H9 (cell line): ENCODE data around the gene OR2T35. TPM values are rescaled to one million over a fixed set of nuclear protein-coding genes. Genes with fewer than 3 reads are reported as not detected.

Experiments
- DNase-seq: peaks from one replicate; pipeline ENCODE4 v3.0.0-alpha.2; 2017
- H2AFZ ChIP-seq: one replicate; pipeline ENCODE4 v1.6.1; 2013; ENCODE audit warnings: mild to moderate bottlenecking, low read length, control low read depth, moderate library complexity
- H2AK5ac ChIP-seq: 2 replicates; pipeline ENCODE4 v1.6.1; 2013; ENCODE audit warnings: low read length, control low read depth, mixed read lengths; ENCODE audit not compliant: insufficient read length
- H2BK120ac ChIP-seq: one replicate; pipeline ENCODE4 v1.6.1; 2013; ENCODE audit warnings: low read depth, mild to moderate bottlenecking, low read length, control low read depth, inconsistent platforms; ENCODE audit not compliant: poor library complexity, severe bottlenecking
- H2BK12ac ChIP-seq: 2 replicates; pipeline ENCODE4 v1.6.1; 2013; ENCODE audit warnings: low read length, control low read depth, mixed read lengths, low read depth; ENCODE audit not compliant: insufficient read length
- H2BK15ac ChIP-seq: 2 replicates; pipeline ENCODE4 v1.6.1; 2013; ENCODE audit warnings: low read depth, low read length, control low read depth
- H2BK20ac ChIP-seq: one replicate; pipeline ENCODE4 v1.6.1; 2013; ENCODE audit warnings: low read depth, mild to moderate bottlenecking, low read length, control low read depth, inconsistent platforms; ENCODE audit not compliant: poor library complexity, severe bottlenecking
- H2BK5ac ChIP-seq: 2 replicates; pipeline ENCODE4 v1.6.1; 2013; ENCODE audit warnings: low read length, control low read depth, mixed read lengths; ENCODE audit not compliant: insufficient read length
- H3K14ac ChIP-seq: 2 replicates; pipeline ENCODE4 v1.6.1; 2013; ENCODE audit warnings: low read length, control low read depth; ENCODE audit not compliant: insufficient read depth
- H3K18ac ChIP-seq: 2 replicates; pipeline ENCODE4 v1.6.1; 2013; ENCODE audit warnings: low read depth, mild to moderate bottlenecking, mixed read lengths, low read length, control low read depth; ENCODE audit not compliant: insufficient read length
- H3K23ac ChIP-seq: 2 replicates; pipeline ENCODE4 v1.6.1; 2013; ENCODE audit warnings: low read length, control low read depth, mixed read lengths, low read depth; ENCODE audit not compliant: insufficient read length
- H3K23me2 ChIP-seq: 2 replicates; pipeline ENCODE4 v1.6.1; 2013; ENCODE audit warnings: low read depth, mild to moderate bottlenecking, mixed read lengths, low read length, control low read depth; ENCODE audit not compliant: insufficient read length, poor library complexity, severe bottlenecking
- H3K27ac ChIP-seq: 2 replicates; pipeline ENCODE4 v1.5.1; 2013; ENCODE audit warnings: low read length, control low read depth, mixed read lengths, low read depth; ENCODE audit not compliant: insufficient read length
- H3K27me3 ChIP-seq: 2 replicates; pipeline ENCODE4 v1.6.1; 2013; ENCODE audit warnings: low read length, control low read depth, inconsistent platforms; ENCODE audit not compliant: insufficient read depth
- H3K4ac ChIP-seq: 2 replicates; pipeline ENCODE4 v1.6.1; 2013; ENCODE audit warnings: low read depth, mild to moderate bottlenecking, control low read depth, inconsistent platforms, low read length, moderate library complexity
- H3K4me1 ChIP-seq: 2 replicates; pipeline ENCODE4 v1.6.1; 2013; ENCODE audit warnings: low read length, control low read depth, inconsistent platforms; ENCODE audit not compliant: insufficient read depth
- H3K4me2 ChIP-seq: 2 replicates; pipeline ENCODE4 v1.6.1; 2013; ENCODE audit warnings: low read length, control low read depth, mixed read lengths; ENCODE audit not compliant: insufficient read length, insufficient read depth
- H3K56ac ChIP-seq: 2 replicates; pipeline ENCODE4 v1.6.1; 2013; ENCODE audit warnings: low read depth, mild to moderate bottlenecking, mixed read lengths, low read length, control low read depth; ENCODE audit not compliant: insufficient read length
- H3K79me1 ChIP-seq: 2 replicates; pipeline ENCODE4 v1.6.1; 2013; ENCODE audit warnings: low read depth, mild to moderate bottlenecking, moderate library complexity, low read length, control low read depth, inconsistent platforms; ENCODE audit not compliant: insufficient read depth, poor library complexity, severe bottlenecking
- H3K79me2 ChIP-seq: 2 replicates; pipeline ENCODE4 v1.6.1; 2013; ENCODE audit warnings: low read length, control low read depth, inconsistent platforms; ENCODE audit not compliant: insufficient read depth
- H3K9ac ChIP-seq: 2 replicates; pipeline ENCODE4 v1.6.1; 2013; ENCODE audit warnings: low read length, control low read depth, mixed read lengths; ENCODE audit not compliant: insufficient read length; ENCODE audit errors: extremely low read depth
- H3K9me3 ChIP-seq: one replicate; pipeline ENCODE4 v1.6.1; 2013; ENCODE audit warnings: low read depth, low read length, inconsistent platforms; ENCODE audit not compliant: control insufficient read depth
- H3T11ph ChIP-seq: one replicate; pipeline ENCODE4 v1.6.1; 2013; ENCODE audit warnings: mild to moderate bottlenecking, low read length, control low read depth, inconsistent platforms
- H4K20me1 ChIP-seq: one replicate; pipeline ENCODE4 v1.6.1; 2013; ENCODE audit not compliant: control insufficient read depth, insufficient read length, insufficient read depth
- H4K5ac ChIP-seq: 2 replicates; pipeline ENCODE4 v1.6.1; 2013; ENCODE audit warnings: low read depth, mild to moderate bottlenecking, mixed read lengths, low read length, control low read depth; ENCODE audit not compliant: insufficient read length
- H4K8ac ChIP-seq: replicated peaks from 2 replicates; pipeline ENCODE4 v1.6.1; 2013; ENCODE audit warnings: low read length, control low read depth, mixed read lengths, low read depth; ENCODE audit not compliant: insufficient read length
- H4K91ac ChIP-seq: 2 replicates; pipeline ENCODE4 v1.6.1; 2013; ENCODE audit warnings: low read depth, mild to moderate bottlenecking, moderate library complexity, mixed read lengths, low read length, control low read depth; ENCODE audit not compliant: insufficient read length
- H3K27ac Mint-ChIP-seq, 3 experiments: 2 replicates in 2 of 3; 3 replicates in 1 of 3; pipeline ENCODE4 v1.8.0; 2020 to 2021; ENCODE audit warnings: mixed read lengths in 3 of 3, mild to moderate bottlenecking in 1 of 3, moderate library complexity in 1 of 3
- H3K27me3 Mint-ChIP-seq: 2 replicates; pipeline ENCODE4 v1.8.0; 2021; ENCODE audit warnings: low read depth, mild to moderate bottlenecking, moderate library complexity, mixed read lengths
- H3K36me3 Mint-ChIP-seq, 3 experiments: 2 replicates in 2 of 3; 3 replicates in 1 of 3; pipeline ENCODE4 v1.8.0; 2020 to 2021; ENCODE audit warnings: low read depth in 3 of 3, mixed read lengths in 3 of 3; ENCODE audit not compliant: insufficient read depth in 1 of 3
- H3K4me1 Mint-ChIP-seq, 2 experiments: 2 replicates each; pipeline ENCODE4 v1.8.0; 2020; ENCODE audit warnings: mixed read lengths in 2 of 2
- H3K4me3 Mint-ChIP-seq, 2 experiments: 2 replicates in 1 of 2; 3 replicates in 1 of 2; pipeline ENCODE4 v1.8.0; 2020 to 2021; ENCODE audit warnings: mild to moderate bottlenecking in 2 of 2, mixed read lengths in 2 of 2, moderate library complexity in 1 of 2
- H3K9me3 Mint-ChIP-seq, 2 experiments: 2 replicates in 1 of 2; 3 replicates in 1 of 2; pipeline ENCODE4 v1.8.0; 2020; ENCODE audit warnings: mild to moderate bottlenecking in 2 of 2, mixed read lengths in 2 of 2, moderate library complexity in 1 of 2
- CTCF ChIP-seq: fragments of 200-600 bp; sonication (generic); conservative IDR thresholded peaks from 3 replicates; pipeline ENCODE4 v1.8.0; 2021; ENCODE audit warnings: antibody characterized with exemption, mild to moderate bottlenecking
- WGBS: extraction: QIAGEN DNeasy Blood & Tissue Kit; methylation state at CpG from one replicate; pipeline ENCODE4 v1.1.7; 2013; ENCODE audit warnings: missing lambda C conversion rate, low lambda C conversion rate, mixed read lengths; ENCODE audit not compliant: insufficient read length; ENCODE audit errors: extremely low coverage; 5-methylcytosine and 5-hydroxymethylcytosine counted together
- total RNA-seq: library from RNA; stranded (reverse); gene quantifications from 2 replicates; pipeline ENCODE4 v1.2.1, GENCODE V29; 2021

Gene OR2T35
- total RNA-seq, 1 experiment from 2014 or later: not detected

DNA sequence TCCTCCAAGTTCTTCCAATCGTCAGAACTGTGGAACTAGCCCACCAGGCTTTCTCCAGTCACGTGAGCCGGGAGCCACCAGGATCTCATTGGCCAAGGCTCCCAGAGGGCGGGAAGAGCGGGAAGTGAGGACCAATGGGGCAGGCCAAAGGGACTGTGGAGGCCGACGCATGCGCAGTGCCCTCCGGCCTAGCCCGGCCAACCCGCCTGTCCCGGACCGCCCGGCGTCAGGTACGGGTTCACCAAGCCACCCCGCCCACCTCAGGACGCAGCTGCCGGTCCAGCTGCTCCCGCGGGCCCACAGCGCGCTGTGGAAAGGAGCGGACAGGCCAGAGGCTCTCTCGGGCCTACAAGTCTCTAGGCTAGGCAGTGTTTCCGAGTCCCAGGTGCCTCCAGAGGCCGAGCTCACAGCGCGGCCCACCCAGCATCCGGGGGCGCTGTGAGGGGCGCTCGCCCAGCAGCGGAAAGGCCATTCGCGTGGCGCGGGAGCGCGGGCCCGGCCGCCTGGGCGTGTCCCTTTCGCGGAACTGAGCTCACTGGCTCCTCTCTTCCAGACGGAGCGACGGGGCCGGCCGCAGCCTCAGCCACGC lies 46.6 kb upstream of the OR2T35 start:
- Histone ChIP-seq H2AK5ac (no peak overlapping the region), H3K23me2 (no peaks in the 10 kb centered on the region), H3K4me2 (no peak overlapping the region), H3K79me2 (no peaks in the 10 kb centered on the region), H4K20me1 (no peaks in the 10 kb centered on the region), H2BK12ac (no peak overlapping the region), H3K79me1 (no peaks in the 10 kb centered on the region), H4K8ac (no peak overlapping the region), H2BK5ac (no peak overlapping the region), H3K18ac (no peak overlapping the region), H3K9me3 (peaks cover 89% of the 10 kb centered on the region), H3K27me3 (no peaks in the 10 kb centered on the region), H3K9ac (no peak overlapping the region), H4K91ac (no peak overlapping the region), H2AFZ (no peak overlapping the region), H3K56ac (no peak overlapping the region), H3T11ph (no peak overlapping the region), H3K14ac (no peak overlapping the region), H2BK15ac (no peak overlapping the region), H2BK120ac (no peak overlapping the region), H3K27ac (no peak overlapping the region), H4K5ac (no peak overlapping the region), H2BK20ac (no peak overlapping the region), H3K4ac (no peak overlapping the region), H3K23ac (no peak overlapping the region), H3K4me1 (no peaks in the 10 kb centered on the region)
- H3K27ac Mint-ChIP-seq: no peak overlapping the region
- no CpG with 5 or more reads among the region's 51 CpGs for WGBS
- peaks cover 1% of the 10 kb centered on the region; the same call in 1 of the 2 replicates for H3K27me3 Mint-ChIP-seq
- peaks cover 7 to 44% (median 10%) of the 10 kb centered on the region in 3 experiments; a peak in 6 of 7 replicates for H3K36me3 Mint-ChIP-seq
- no peak for TF ChIP-seq CTCF
- peaks cover 91 to 92% of the 10 kb centered on the region in 2 experiments for H3K9me3 Mint-ChIP-seq
- H3K4me3 Mint-ChIP-seq: no peak overlapping the region
- no peaks in the 10 kb centered on the region for H3K4me1 Mint-ChIP-seq
- no peak for DNase-seq
